Right renal pelvis (tissue), 4 donors: ENCODE data around the gene KDM4C. TPM values are rescaled to one million over a fixed set of nuclear protein-coding genes. Genes with fewer than 3 reads are reported as not detected.

ENCODE experiments used
- DNase-seq, 4 donors: peaks; one replicate each; pipeline ENCODE4 v3.0.0-alpha.2; 2013; ENCODE audit warnings: low read depth in 4 of 4, low spot score in 3 of 4, missing footprints in 1 of 4
- polyA plus RNA-seq, 4 donors: library from polyadenylated mRNA; unstranded; fragments of 120-200 nt; gene quantifications; one replicate each; pipeline ENCODE4 v1.2.1, GENCODE V29; 2013; ENCODE audit not compliant: insufficient read length in 4 of 4

Gene KDM4C
- polyA plus RNA-seq, 4 donors = 14.9 to 18.4 (median 15.9) TPM

DNA sequence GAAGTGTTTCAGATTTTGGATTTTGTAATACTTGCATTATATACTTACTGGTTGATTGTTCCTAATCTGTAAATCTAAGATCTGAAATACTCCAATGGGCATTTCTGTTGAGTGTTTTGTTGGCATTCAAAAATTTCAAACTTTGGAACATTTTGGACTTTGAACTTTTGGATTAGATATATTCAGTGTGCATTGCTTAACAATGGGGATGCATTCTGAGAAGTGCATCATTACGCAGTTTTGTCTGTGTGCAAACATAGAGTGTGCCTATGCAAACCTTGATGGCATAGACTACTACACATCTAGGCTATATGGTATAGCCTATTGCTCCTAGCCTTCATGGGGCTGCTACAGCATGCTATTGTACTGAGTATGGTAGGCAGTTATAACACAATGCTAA lies 325.4 kb downstream of the KDM4C start:
- DNase-seq = no peak

DNA sequence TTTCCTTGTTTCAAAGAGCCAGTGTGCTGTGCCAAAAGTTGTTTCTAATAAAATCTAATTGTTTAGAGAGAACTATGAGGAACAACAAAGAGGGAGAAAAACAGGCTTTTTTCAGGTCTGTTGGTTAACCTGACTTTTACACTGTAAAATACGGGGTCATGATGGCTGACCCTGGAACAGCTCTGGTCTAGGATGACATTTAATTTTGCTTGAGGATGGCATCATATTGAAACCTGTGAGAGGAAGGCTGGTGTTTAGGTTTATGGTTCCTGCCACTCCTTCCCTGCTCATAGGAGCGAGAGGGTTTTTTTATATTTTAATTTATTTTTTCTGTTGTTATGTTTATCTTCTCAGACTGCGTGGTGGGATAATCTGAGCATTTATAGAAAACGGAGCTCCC lies 327.6 kb downstream of the KDM4C start:
- DNase-seq = no peak

DNA sequence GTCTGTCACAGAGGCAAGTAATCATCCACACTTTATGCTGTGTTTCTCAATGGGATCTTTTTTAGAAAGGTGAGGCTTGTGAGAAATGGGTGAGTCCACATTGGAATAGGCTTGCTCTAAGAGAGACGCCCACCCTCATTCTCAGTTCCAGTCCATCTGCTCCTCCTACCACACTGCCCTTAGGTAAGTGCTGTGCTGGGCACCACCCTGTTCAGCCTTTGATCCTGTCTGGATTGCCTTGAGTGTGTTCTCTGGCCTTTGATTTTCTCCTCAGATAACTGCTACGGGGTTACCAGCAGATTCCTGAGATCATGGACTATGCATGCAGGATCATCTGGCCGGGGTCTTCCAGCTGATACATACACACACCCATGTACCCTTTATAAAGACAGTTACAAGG lies 328.6 kb downstream of the KDM4C start:
- DNase-seq = no peak

DNA sequence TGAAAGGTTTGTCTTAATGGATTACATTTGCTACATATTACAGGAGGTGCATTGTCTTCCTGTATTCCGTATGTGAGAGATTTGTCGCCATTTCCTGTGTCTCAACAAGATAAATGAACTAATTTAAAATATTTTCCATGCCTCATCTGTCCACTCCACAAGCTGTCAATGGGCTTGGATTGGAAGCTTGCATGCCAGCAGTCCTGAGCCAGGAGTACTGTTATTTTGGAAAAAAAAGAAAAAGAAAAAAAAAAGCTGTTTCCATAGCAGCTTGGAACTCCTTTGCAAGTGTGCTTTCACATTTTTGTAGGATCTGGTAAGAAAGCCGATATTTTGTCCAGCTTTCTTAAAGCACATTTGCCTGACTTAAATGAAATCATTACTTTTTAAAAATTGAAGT lies 330.8 kb downstream of the KDM4C start:
- no peak for DNase-seq

DNA sequence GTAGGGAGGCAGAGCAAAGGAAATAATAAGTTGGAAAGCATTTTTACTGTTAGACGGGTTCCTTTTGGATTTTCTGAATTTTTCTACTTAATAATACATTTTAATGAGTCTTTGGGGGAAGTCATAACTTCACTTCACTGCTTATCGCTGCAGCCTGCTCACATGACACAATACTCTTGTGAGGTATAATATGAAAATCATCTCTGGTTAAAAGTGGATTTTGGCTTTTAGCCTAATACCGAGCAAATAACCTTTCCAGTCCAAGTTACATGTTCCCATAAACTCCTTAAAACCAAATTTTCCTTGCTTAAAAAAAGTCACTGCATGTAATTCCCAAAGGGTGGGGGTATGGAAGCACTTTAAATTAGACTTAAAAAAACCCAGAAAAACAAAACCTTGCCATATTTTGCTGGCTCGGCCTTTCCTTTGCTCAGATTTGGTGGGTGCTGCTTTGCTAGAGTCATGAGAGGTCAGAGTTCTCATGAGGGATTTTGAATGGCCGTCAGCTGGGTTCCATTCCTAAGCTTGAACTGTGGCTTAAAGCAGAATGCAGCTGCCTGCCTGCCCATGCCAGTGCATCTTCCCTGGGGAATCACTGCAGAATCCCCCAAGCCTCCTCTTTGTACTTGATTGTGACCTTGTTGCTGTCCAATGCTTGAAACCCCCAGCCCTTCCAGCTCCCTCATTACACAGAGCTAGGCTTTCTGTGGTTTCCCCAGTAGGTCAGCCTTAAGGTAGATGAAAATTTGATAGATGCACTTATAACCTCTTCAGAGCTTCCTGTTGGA lies 331.8 kb downstream of the KDM4C start:
- DNase-seq = no peak

DNA sequence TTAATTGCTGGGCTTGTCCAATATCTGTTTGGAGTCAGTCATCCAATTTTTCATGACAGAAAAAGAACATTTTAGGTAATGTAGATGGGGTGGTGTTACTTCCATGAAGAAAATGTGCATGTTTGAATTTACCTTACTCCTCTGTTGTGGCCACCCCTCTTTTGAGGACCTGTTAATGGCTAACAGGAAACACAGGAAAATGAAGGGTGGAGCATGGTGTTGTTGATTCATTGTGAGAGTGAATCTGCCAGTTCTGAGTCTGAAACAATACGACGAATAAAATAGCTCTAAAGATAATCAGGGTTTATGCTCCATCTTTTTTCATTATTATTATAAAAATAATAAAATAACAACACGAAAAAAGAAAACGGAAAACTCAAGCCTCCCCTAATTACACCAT lies 335.3 kb downstream of the KDM4C start:
- DNase-seq = no peak

DNA sequence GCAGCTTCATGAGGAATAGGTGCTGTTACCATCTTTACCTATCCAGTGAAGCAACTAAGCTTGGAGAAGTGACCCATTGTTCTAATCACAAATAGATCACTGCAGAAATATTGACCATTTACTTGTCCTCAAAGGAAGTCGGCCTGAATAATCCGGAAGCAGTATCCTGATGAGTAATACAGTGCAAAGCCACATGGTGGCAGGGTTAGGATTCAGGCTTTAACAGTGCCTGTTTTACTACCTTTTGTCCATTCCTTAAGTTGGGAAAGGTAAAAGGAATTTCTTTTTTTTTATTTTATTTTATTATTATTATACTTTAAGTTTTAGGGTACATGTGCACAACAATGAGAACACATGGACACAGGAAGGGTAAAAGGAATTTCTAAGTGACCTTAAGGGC lies 336.3 kb downstream of the KDM4C start:
- no peak for DNase-seq

DNA sequence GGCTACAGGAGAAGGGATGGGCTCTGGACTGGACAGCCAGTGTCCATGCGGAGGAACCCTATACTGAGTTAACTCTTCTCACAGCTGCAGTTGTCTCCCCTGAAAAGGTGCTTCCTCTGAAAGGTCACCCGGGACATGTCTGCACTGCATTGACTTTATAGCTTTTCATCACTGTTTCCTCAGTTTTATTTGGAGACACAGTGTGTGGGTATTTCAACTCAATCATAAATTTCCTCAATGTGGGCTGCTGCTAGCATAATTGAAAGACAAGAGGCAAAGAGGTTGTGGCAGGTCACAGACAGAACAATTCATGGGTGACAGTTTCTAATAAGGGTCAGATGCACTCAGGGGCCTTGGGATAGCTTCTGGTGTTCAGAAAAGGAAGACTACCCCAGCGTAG lies 336.8 kb downstream of the KDM4C start:
- no peak for DNase-seq

DNA sequence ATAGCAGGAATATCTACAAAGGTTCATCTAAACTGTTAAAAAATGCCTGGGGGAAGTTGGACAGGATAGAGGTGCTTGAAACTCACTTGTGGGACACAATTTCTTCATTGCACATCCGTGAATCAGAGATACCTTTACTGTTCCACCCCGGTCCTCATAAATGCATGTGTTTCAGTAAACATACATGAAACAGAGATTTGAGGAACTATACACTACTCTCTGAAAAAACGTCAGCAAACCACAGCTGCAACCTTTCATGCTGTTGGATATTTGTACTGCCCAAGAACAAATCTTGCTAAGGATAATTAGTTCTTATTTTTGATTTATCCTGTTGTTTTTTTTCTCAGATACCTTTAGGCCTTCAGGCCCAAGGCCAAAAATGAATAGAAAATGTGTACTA lies 337.3 kb downstream of the KDM4C start:
- peak in 1 of 4 donors; percentile 5 for DNase-seq

DNA sequence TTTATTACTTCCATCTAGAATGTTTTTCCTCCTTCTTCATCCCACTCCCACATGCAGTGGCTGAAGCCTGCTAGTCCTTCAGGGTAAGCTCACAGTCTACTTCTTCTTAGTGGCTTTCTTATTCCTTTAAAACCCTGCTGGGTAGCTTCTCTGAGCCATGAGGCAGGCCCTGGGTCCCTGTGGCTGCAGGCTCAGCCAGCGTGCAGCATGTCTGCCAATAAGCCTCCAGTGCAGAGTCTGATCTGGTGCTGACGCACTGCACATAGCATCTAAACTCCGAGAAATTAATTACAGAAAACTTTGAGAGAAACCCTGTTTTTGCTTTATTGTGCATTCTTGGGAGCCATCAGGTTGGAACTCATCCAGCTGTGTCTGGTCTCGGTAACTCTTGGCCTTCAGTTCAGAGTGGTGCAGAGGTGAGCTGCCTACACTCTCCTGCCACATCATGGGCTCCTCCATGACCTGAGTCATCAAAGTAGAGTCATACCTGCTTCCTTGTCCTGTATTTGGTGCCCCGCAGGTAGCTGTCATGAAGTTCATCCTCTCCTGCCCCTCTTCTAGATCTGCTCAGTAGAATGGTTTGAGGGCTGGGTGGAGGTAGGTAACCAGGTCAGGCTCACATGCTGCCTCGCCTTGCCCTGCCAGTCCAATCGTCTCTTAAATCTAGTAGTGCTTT lies 339.4 kb downstream of the KDM4C start:
- DNase-seq = no peak

DNA sequence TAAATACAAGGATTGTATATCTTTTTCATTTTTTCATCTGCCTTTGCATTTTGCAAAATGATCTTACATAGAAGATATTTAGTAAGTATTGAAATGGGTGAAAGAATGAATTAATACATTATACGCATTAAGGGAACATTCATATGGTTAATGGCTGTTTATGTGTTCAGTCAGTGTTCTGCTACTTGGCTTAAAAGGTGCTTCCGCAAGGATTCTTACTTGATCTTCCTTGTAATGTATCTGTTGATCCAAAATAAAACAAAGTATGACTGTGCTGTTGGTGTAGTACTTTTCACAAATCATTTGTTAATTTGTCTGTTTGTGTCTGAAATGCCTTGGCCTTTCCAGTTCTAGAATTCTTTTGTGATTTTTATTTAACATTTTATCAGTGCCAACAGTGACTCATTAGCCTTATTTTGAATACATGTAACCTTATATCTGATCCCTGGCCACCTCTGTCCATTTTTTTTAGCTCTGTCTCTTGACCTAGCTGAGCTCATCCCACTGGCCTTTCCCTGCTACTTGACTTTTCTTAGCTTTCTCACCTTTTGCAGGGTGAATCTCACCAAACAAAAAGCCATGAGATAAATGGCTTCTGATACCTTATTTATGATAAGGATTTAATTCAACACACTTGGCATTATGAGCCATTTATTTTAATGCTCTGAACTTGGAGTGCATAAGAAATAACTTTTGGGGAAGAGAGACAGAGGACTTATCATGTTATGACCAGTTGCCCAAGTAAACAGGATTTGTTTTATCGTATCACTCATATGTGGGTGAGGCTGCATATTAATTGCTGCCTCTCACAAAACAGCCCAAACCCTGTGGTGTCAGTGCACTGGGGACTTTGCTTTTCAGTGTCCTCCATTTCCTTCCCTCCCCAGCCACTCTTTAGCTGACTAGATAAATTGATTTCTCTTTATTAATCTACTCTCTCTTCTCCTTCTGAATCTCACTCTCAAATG lies 340.3 kb downstream of the KDM4C start:
- DNase-seq = no peak

DNA sequence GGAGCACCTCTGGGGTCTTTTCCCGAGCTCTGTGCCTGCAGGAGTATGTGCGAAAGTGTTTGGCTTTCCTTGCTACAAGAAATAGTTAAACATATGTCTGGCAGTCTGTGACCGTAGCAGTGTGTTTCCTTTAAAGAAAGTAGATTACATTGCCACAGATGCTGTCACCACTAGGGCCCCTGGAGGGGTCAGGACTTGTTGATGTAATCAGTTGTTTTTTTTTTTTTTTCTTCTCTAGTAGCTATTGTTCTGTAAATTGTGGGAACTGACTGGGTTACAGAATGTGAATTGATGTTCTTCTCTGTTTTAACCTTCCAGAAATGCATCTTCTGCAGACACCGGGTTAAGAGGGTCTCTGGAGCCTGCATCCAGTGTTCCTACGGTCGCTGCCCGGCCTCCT lies 345.6 kb downstream of the KDM4C start:
- no peak for DNase-seq

DNA sequence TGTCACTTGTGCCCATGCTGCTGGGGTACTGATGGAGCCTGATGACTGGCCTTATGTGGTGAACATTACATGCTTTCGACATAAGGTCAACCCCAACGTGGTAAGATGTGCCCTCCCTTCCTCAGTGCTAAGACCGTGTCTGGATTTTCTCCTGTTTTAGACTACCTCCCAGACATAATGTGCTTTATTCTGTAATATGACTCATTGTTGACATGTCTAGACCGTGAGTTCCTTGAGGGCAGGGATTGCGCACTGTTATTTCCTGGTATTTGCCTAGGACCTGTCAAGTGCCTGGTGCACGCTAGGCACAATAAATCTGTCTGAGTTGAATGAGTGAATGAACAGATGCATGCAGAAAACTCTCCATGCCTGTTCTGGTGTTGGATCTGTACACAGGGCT lies 346.0 kb downstream of the KDM4C start:
- DNase-seq = no peak

DNA sequence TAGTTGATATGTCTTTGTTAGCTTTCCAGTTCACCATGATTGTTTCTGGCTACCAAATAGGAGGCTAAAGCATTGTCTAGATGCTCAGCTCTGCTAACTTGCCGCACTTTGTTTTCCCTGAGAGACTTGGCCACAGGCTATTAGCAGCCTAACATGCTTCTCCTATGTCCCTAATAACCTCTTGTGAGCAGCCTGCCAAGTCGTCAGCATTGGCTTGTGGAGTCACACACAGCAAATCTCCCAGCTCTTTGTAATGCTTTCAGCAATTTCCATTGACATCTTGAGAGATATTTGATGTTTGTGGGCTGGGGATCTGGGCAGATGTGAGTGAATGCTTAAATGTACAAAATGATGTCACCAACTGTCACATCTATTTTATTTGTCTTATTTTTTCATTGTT lies 346.9 kb downstream of the KDM4C start:
- no peak for DNase-seq

DNA sequence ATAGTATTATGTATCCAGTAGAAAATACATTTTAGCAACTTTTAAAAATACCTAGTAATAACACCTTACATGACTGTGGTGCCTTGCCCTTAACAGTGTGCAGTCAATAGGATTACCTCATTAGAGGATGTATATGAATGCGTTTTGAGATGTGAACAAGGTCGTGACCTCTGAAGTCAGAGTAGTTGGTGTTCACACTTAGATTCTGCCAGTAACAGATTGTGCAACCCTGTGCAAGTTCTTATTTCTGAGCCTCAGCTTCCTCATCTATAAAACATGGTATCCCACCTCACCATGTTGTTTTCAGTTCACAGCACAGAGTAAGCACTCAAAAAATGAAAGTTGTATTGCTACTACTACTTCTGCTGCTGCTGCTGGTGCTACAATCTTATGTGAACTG lies 347.3 kb downstream of the KDM4C start:
- no peak for DNase-seq

DNA sequence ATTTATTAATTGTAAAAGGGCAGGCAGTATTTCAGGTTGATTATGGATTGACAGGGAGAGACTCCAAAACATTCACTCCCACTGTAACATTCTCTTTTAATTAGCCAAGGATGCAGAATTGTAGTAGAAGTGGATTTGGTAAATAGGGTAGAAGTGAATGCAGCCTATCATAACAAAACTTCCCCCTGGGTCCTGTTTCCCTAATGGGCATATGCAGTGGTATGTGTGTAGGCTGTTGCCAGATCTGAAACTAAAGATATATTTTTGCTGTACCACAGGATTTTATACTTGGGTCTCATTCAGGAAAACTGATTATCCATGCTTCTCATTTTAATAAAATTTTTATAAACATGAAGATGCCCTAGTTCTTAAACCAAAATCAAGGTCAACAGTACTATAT lies 351.2 kb downstream of the KDM4C start:
- DNase-seq = no peak

DNA sequence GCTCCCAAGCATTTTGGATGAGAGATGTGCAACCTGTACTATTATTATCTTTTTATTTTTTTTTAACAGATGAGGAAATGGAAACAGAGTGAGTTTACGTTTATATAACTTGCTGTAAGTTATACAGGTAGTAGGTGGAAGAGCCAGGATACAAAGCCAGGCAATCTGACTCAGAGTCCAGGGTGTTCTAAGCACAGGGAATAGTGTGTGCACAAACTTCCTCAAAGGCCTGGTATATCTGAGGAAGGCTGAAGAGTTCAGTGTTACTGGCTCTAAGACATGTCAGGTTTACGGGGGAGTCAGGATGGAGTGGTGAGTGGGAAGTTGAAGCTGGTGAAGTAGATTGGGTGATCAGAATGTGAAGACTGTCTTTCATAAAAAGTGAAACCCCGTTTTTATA lies 353.6 kb downstream of the KDM4C start:
- no peak for DNase-seq

DNA sequence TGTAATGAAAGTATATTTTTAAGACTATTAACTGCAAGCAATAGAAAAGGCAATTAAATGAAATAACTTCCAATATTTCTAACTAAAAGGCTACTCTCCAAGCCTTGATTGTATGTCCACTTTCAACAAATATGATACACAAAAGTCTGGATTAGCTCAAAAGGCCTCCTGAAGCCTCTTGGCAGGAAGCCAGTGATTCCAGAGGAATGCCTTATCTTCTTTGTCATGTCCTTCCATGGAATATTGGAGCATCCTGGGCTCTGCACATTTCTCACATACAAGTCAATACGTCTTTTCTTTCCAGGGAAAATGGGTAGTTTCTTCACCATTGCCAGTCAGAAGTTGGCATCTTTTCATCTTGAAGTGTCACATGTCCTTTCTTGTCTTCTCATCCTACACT lies 357.8 kb downstream of the KDM4C start:
- DNase-seq = no peak

DNA sequence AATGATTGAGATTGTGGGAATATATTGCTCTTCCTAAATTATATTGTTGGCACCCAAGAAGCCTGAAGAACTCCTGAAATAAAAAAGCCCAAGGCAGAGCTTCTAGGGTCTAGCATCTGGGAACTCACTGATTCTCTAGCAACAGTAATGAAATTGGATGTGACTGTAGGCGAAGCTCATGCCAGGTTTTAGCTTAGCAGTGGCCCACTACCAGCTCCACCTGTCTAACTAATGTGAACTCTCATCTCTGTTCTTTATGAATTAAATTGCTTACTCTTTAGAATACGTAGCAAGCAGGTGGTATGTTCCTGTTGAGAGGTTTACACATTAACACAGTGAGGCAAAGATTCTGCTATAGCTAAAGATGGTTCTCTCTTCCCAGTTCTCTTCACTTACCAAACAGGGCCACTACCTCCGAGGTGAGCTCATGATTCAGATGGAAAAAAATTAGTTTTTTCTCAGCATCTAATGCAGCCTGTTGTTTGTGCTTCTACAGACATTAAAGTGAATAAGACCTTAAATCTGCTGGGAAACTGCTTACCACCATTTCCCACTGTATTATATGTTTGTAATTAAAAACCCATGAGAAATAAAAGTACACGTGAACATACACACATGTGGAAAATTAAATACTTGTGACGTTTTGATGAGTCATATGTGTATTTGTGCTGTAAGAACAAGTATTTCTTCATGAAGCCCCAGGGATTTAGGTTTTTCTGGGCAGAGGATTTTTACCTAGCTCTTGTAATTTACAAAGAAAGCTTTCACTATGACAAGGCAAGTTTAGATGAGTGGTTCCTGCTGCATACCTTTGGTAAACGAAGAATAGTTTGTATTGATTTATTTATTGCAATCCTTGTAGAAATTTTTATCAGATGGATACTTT lies 360.1 kb downstream of the KDM4C start:
- no peak for DNase-seq

DNA sequence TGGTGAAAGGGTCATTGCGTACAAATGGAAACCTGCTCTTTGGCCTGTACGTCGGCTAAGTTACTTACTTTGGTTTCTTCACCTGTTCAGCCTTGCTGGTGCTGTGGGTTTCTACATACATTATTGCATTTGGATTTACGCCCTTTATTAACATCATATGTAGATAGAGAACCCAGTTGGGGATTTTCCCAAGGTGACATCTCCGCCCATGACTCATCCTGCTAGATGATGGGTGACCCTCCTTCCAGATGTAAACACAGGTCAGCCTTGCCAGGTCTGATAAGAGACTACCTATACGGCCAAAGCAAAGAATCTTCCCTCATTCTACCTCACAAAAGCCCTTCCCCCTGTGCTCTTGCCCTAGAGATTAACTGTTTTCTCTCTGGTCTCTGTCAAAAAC lies 360.9 kb downstream of the KDM4C start:
- DNase-seq = no peak
